IMR-90 (cell line): ENCODE measurements around the gene USP24.

Source experiments
- BHLHE40 ChIP-seq: fragments of 150-350 bp; IDR thresholded peaks from 2 replicates; pipeline ENCODE4 v1.6.1; 2016; ENCODE audit warnings: mild to moderate bottlenecking, low read depth, low read length
- CEBPB ChIP-seq: IDR thresholded peaks from 2 replicates; pipeline ENCODE4 v1.6.1; 2012; ENCODE audit warnings: low read depth, low read length, improper control_type of control experiment
- CTCF ChIP-seq: conservative IDR thresholded peaks from 2 replicates; pipeline ENCODE4 v1.5.1; 2012; ENCODE audit warnings: mild to moderate bottlenecking, low read depth, low read length, improper control_type of control experiment
- FOS ChIP-seq: fragments of 150-350 bp; IDR thresholded peaks from 2 replicates; pipeline ENCODE4 v1.6.1; 2016; ENCODE audit warnings: low read depth, low read length
- MAZ ChIP-seq: IDR thresholded peaks from 2 replicates; pipeline ENCODE4 v1.6.1; 2012; ENCODE audit warnings: low read depth, mild to moderate bottlenecking, low read length, improper control_type of control experiment, moderate library complexity, borderline replicate concordance
- MXI1 ChIP-seq: IDR thresholded peaks from 2 replicates; pipeline ENCODE4 v1.6.1; 2012; ENCODE audit warnings: low read depth, mild to moderate bottlenecking, low read length, moderate library complexity, borderline replicate concordance
- POLR2A ChIP-seq: IDR thresholded peaks from 2 replicates; pipeline ENCODE4 v1.6.1; 2012; ENCODE audit warnings: mild to moderate bottlenecking, low read depth, low read length
- RAD21 ChIP-seq: IDR thresholded peaks from 2 replicates; pipeline ENCODE4 v1.6.1; 2012; ENCODE audit warnings: low read length, improper control_type of control experiment
- SMC3 ChIP-seq: fragments of 150-350 bp; IDR thresholded peaks from 2 replicates; pipeline ENCODE4 v1.6.1; 2016; ENCODE audit warnings: low read depth, mild to moderate bottlenecking, antibody characterized with exemption, low read length, moderate library complexity

- TF ChIP-seq POLR2A (no peak), CTCF (no peak), CEBPB (no peak), BHLHE40 (no peak), MAZ (no peak), MXI1 (no peak), FOS (no peak), SMC3 (no peak), RAD21 (no peak)
Observed at GRCh38 chr1:55172272-55172671, 42.9 kb downstream of the USP24 start.
